Neuron (in vitro differentiated cells): ENCODE data around the gene GJC3.
"Not testable (repeated sequence)": the region's sequence is repeated elsewhere in the genome, so short reads cannot be mapped to it uniquely, and the experiment has no call there.

ENCODE experiments used
- H2AFZ ChIP-seq: one replicate; pipeline ENCODE4 v1.6.1; 2013; ENCODE audit warnings: low read depth, mild to moderate bottlenecking, inconsistent platforms, low read length, moderate library complexity
- H3K27me3 ChIP-seq: one replicate; pipeline ENCODE4 v1.6.1; 2013; ENCODE audit warnings: low read length; ENCODE audit not compliant: insufficient read depth
- H3K36me3 ChIP-seq: one replicate; pipeline ENCODE4 v1.6.1; 2013; ENCODE audit warnings: low read length; ENCODE audit not compliant: insufficient read depth
- H3K4me1 ChIP-seq: one replicate; pipeline ENCODE4 v1.6.1; 2013; ENCODE audit warnings: low read length; ENCODE audit not compliant: insufficient read depth
- H3K4me3 ChIP-seq: 2 replicates; pipeline ENCODE4 v1.5.1; 2013; ENCODE audit warnings: mild to moderate bottlenecking, low read length, moderate library complexity
- H3K9me3 ChIP-seq: one replicate; pipeline ENCODE4 v1.6.1; 2013; ENCODE audit warnings: low read length

Gene GJC3

GRCh38 chr7:99928994-99929729 lies at the start of gene GJC3:
TSS of gene GJC3 (minus strand) at chr7:99929620. CDS start at chr7:99929620, 0 bp downstream.
- H3K4me3 ChIP-seq, result no peak within 1 kb of the TSS
- no peaks in the 10 kb centered on the region for H3K9me3 ChIP-seq
- no peak within 1 kb of the TSS for H2AFZ ChIP-seq
- H3K36me3 ChIP-seq, result no peaks in the 10 kb centered on the region
- H3K27me3 ChIP-seq, result peaks cover 27% of the 10 kb centered on the region
- H3K4me1 ChIP-seq, result no peaks in the 10 kb centered on the region

GRCh38 chr7:99976626-99977025 lies 47.2 kb upstream of the GJC3 start:
- no peaks in the 10 kb centered on the region for H3K36me3 ChIP-seq
- H3K4me1 ChIP-seq, result no peaks in the 10 kb centered on the region
- H2AFZ ChIP-seq, result no peak overlapping the region
- H3K9me3 ChIP-seq, result no peaks in the 10 kb centered on the region
- H3K27me3 ChIP-seq, result no peaks in the 10 kb centered on the region
- no peak overlapping the region for H3K4me3 ChIP-seq

GRCh38 chr7:99975782-99976521 lies 46.5 kb upstream of the GJC3 start, which contains the start of gene AZGP1:
TSS of gene AZGP1 (minus strand) at chr7:99976031. CDS start at chr7:99976020, 11 bp downstream.
- no peaks in the 10 kb centered on the region for H3K36me3 ChIP-seq
- no peaks in the 10 kb centered on the region for H3K9me3 ChIP-seq
- no peaks in the 10 kb centered on the region for H3K4me1 ChIP-seq
- H3K27me3 ChIP-seq, result no peaks in the 10 kb centered on the region
- H2AFZ ChIP-seq, result no peak within 1 kb of the TSS
- no peak within 1 kb of the TSS for H3K4me3 ChIP-seq

GRCh38 chr7:99974681-99975080 lies 45.3 kb upstream of the GJC3 start:
- H3K36me3 ChIP-seq, result no peaks in the 10 kb centered on the region
- H3K4me1 ChIP-seq, result no peaks in the 10 kb centered on the region
- H3K27me3 ChIP-seq, result no peaks in the 10 kb centered on the region
- no peak overlapping the region for H2AFZ ChIP-seq
- H3K9me3 ChIP-seq, result no peaks in the 10 kb centered on the region
- H3K4me3 ChIP-seq, result no peak overlapping the region

- H3K27me3 ChIP-seq, H3K9me3 ChIP-seq, H2AFZ ChIP-seq, H3K4me3 ChIP-seq, H3K36me3 ChIP-seq, H3K4me1 ChIP-seq: not testable (repeated sequence)
Observed at GRCh38 chr7:99973817-99974216, 44.4 kb upstream of the GJC3 start.

GRCh38 chr7:99971242-99971641 lies 41.8 kb upstream of the GJC3 start:
- Histone ChIP-seq H3K4me1 (no peaks in the 10 kb centered on the region), H3K36me3 (no peaks in the 10 kb centered on the region), H3K27me3 (peaks cover 4% of the 10 kb centered on the region), H2AFZ (no peak overlapping the region), H3K9me3 (no peaks in the 10 kb centered on the region), H3K4me3 (no peak overlapping the region)

GRCh38 chr7:99969813-99970212 lies 40.4 kb upstream of the GJC3 start:
- H3K4me1 ChIP-seq, H2AFZ ChIP-seq, H3K4me3 ChIP-seq, H3K27me3 ChIP-seq, H3K9me3 ChIP-seq, H3K36me3 ChIP-seq: not testable (repeated sequence)

- no peak overlapping the region for H2AFZ ChIP-seq
- no peaks in the 10 kb centered on the region for H3K36me3 ChIP-seq
- peaks cover 4% of the 10 kb centered on the region for H3K27me3 ChIP-seq
- H3K4me1 ChIP-seq, result no peaks in the 10 kb centered on the region
- H3K9me3 ChIP-seq, result no peaks in the 10 kb centered on the region
- H3K4me3 ChIP-seq, result no peak overlapping the region
Observed at GRCh38 chr7:99969298-99969697, 39.9 kb upstream of the GJC3 start.

- no peaks in the 10 kb centered on the region for H3K4me1 ChIP-seq
- no peaks in the 10 kb centered on the region for H3K9me3 ChIP-seq
- no peaks in the 10 kb centered on the region for H3K36me3 ChIP-seq
- peaks cover 5% of the 10 kb centered on the region for H3K27me3 ChIP-seq
- H3K4me3 ChIP-seq, result no peak overlapping the region
- no peak overlapping the region for H2AFZ ChIP-seq
Observed at GRCh38 chr7:99958564-99959227, 29.3 kb upstream of the GJC3 start.

- Histone ChIP-seq H3K36me3 (no peaks in the 10 kb centered on the region), H3K27me3 (peaks cover 5% of the 10 kb centered on the region), H2AFZ (no peak overlapping the region), H3K4me1 (no peaks in the 10 kb centered on the region), H3K4me3 (no peak overlapping the region), H3K9me3 (no peaks in the 10 kb centered on the region)
Observed at GRCh38 chr7:99955247-99955646, 25.8 kb upstream of the GJC3 start.

- not testable (repeated sequence) for H3K36me3 ChIP-seq, H3K4me1 ChIP-seq, H3K9me3 ChIP-seq, H3K4me3 ChIP-seq, H2AFZ ChIP-seq, H3K27me3 ChIP-seq
Observed at GRCh38 chr7:99954643-99955042, 25.2 kb upstream of the GJC3 start.

GRCh38 chr7:99953649-99954048 lies 24.2 kb upstream of the GJC3 start:
- Histone ChIP-seq H3K9me3 (no peaks in the 10 kb centered on the region), H2AFZ (no peak overlapping the region), H3K27me3 (peaks cover 5% of the 10 kb centered on the region), H3K36me3 (no peaks in the 10 kb centered on the region), H3K4me3 (no peak overlapping the region), H3K4me1 (no peaks in the 10 kb centered on the region)

GRCh38 chr7:99952649-99953048 lies 23.2 kb upstream of the GJC3 start:
- H3K9me3 ChIP-seq, H2AFZ ChIP-seq, H3K4me1 ChIP-seq, H3K36me3 ChIP-seq, H3K27me3 ChIP-seq, H3K4me3 ChIP-seq: not testable (repeated sequence)
